ENCODE data around the gene TANGO6.

TANGO6 gene

GRCh38 chr16:68991075-68991474 lies 147.7 kb downstream of the TANGO6 start:
- no peak overlapping the region for H3K4me3 ChIP-seq (ENCODE audit: low read depth, low read length)
- DNase-seq (ENCODE audit: low read depth), result no peak

DNA sequence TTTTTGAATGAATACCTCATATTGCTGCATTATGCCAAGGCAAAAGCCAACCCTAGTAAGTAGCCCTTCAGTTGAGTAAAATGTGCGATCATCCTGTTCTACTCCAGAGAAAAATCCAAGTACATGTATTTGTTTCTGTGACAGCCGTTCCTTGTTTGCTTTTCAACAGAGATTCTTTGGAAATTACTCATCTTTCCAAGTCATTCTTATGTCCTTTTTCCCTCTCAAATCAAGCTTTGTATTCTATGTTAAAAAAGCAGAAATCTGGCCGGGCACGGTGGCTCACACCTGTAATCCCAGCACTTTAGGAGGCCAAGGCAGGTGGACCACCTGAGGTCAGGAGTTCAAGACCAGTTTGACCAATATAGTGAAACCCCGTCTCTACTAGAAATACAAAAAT lies 149.2 kb downstream of the TANGO6 start:
- DNase-seq (ENCODE audit: low read depth), result no peak
- no peak overlapping the region for H3K4me3 ChIP-seq (ENCODE audit: low read depth, low read length)

- no peak overlapping the region for H3K4me3 ChIP-seq (ENCODE audit: low read depth, low read length)
- no peak for DNase-seq (ENCODE audit: low read depth)
These were observed 150.1 kb downstream of the TANGO6 start for GRCh38 chr16:68993456-68993855.

DNA sequence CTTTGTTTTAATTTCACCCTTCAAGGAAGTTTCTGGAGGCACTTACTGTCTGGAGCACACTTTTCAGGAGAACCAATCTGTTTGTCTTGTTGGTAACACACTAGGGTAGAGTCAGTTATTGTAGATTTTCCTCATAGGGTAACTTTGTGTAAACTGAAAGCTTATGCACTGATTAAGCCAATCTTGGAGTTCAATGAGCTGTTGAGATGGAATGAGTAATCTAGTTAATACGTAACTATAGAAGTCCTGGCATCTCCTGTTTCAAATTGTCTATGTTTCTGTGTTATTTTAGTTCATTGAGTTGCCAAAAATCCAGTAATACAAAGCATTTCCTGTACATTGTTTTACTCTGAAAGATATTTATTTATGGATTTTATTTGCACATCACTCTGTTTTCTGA lies 150.6 kb downstream of the TANGO6 start:
- DNase-seq (ENCODE audit: low read depth), result peak; percentile 72
- no peak overlapping the region for H3K4me3 ChIP-seq (ENCODE audit: low read depth, low read length)

DNA sequence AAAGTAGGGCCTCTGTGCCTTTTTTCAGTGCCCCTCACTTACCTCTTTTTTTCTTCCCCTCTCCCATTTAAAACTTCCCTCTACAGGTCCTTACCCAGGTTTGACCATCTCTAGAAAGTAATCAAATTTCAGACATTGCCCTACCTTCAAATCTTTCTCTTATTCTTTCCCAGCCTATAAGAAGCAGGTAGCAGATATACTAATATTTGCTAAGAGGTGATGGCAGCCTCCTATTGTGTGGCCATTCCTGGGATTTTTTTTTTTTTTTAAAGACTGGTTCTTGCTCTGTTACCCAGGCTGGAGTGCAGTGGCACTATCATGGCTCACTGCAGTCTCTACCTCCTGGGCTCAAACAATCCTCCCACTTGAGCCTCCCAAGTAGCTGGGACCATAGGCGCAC lies 151.0 kb downstream of the TANGO6 start:
- no peak for DNase-seq (ENCODE audit: low read depth)
- H3K4me3 ChIP-seq (ENCODE audit: low read depth, low read length), result no peak overlapping the region

GRCh38 chr16:68995011-68995504 lies 151.7 kb downstream of the TANGO6 start:
- no peak for DNase-seq (ENCODE audit: low read depth)
- H3K4me3 ChIP-seq (ENCODE audit: low read depth, low read length), result no peak overlapping the region

DNA sequence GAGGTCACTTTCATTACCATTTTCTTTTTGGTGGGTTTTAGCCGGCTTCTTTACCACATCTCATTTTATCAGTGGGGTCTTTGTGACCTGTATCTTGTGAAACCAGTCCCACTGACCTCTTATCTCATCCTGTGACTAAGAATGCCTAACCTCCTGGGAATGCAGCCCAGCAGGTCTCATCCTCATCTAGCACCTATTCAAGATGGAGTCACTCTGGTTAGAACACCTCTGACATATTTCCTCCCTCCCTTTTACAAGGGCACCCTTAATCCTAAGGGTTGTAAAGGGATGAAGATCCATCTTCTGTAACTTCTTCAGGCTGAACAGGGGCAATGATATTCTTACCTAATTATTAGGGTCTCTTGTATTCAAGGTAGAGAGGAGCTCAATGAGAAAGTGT lies 154.2 kb downstream of the TANGO6 start:
- DNase-seq (ENCODE audit: low read depth), result no peak
- no peak overlapping the region for H3K4me3 ChIP-seq (ENCODE audit: low read depth, low read length)

DNA sequence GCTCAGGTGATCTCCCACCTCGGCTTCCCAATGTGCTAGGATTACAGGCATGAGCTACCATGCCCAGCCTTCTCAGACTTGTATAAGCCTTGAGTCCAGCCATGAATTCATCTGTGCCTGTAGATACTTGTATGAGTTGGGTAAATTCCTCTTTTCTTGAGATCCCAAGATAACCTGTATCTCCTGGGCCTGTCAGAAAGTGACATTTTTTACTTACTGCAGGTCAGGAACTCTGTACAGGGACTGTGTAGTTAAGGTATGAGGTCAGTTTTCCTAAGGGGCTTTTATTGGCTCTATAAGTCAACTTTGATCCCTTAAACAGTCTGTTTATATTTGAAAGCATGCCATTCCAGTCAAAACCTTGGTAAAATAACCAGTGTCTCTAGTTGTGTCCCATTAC lies 155.8 kb downstream of the TANGO6 start:
- no peak for DNase-seq (ENCODE audit: low read depth)
- H3K4me3 ChIP-seq (ENCODE audit: low read depth, low read length), result no peak overlapping the region

GRCh38 chr16:69003500-69003899 lies 160.2 kb downstream of the TANGO6 start:
- no peak for DNase-seq (ENCODE audit: low read depth)
- no peak overlapping the region for H3K4me3 ChIP-seq (ENCODE audit: low read depth, low read length)

- no peak overlapping the region for H3K4me3 ChIP-seq (ENCODE audit: low read depth, low read length)
- no peak for DNase-seq (ENCODE audit: low read depth)
These were observed 162.5 kb downstream of the TANGO6 start for GRCh38 chr16:69005641-69006355.

DNA sequence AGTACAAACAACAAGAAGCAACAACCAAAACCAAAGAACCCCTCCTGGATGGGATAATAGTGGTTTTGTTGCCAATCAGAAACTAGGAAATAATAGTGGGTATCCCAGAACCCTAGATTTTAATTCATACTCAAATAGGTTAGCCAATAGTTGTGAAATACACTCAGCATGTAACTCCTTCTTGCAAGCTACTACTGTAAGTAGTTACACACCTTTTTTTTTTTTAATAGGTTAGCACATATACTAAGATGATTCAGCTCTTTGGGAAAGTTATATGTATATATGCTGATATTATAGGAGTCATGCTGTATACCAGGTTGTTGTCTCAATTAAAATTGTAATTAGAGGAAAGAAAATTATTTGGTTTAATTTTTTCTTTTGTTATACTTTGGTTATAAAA lies 169.6 kb downstream of the TANGO6 start:
- no peak for DNase-seq (ENCODE audit: low read depth)
- no peak overlapping the region for H3K4me3 ChIP-seq (ENCODE audit: low read depth, low read length)

GRCh38 chr16:69013991-69014390 lies 170.7 kb downstream of the TANGO6 start:
- no peak overlapping the region for H3K4me3 ChIP-seq (ENCODE audit: low read depth, low read length)
- no peak for DNase-seq (ENCODE audit: low read depth)

GRCh38 chr16:69014811-69015210 lies 171.5 kb downstream of the TANGO6 start:
- DNase-seq (ENCODE audit: low read depth), result no peak
- H3K4me3 ChIP-seq (ENCODE audit: low read depth, low read length), result no peak overlapping the region

DNA sequence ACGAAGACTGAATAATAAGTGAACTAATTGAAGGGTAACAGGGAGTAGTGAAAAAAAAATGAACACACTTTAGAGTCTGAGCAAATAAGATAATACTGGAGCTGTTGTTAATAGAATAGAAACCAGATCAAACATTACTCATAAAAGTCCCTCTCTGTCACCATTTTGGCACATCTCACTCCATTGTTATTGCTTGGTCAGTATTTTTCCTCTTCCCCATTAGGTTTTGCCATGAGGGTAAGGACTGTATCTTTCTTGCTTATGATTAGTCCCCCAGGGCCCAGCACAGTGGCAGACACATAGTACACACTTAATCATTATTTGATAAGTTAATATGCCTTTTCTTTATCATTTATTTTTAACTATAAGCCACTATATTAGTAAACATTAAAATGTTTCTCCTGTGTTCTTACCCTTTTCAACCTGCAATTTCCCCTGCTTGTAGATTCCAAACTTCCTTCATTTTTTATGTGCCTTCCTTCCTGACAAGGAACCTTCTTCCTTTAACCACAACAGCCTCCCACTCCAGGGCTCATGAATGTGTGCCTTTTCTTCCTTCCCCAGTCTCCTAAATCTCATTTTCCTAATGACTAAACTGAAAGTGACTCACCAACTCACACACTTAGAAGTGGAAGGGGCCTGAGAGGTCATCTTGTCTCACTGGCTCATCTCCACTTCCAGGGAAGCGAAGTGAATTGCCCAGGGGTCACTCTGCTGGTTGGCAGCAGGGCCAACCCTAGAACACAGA lies 173.9 kb downstream of the TANGO6 start:
- DNase-seq (ENCODE audit: low read depth), result no peak
- H3K4me3 ChIP-seq (ENCODE audit: low read depth, low read length), result no peak overlapping the region

GRCh38 chr16:69019811-69020210 lies 176.5 kb downstream of the TANGO6 start:
- no peak for DNase-seq (ENCODE audit: low read depth)

DNA sequence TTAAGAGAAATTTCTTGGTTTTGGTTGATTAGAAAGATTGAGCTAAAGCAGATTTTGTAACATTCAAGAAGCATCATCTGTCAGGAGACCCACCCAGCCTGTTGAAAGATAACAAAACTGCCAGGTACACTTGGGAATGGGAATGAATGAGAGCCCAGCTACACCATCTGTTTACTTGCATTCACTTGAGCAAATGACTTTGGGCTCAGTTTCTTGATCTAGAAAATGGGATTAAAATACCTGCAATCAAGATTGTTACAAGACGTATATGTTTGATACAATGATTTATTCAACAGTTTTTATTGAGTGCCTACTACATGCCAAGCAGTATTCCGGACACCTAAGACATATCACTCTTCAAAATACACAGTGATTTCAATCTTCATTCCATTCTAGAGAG lies 185.8 kb downstream of the TANGO6 start:
- no peak overlapping the region for H3K4me3 ChIP-seq (ENCODE audit: low read depth, low read length)
- no peak for DNase-seq (ENCODE audit: low read depth)

More at GRCh38 chr16:69019811-69020210, 176.5 kb downstream of the TANGO6 start:
- no peak overlapping the region for H3K4me3 ChIP-seq (ENCODE audit: low read depth, low read length)

DNA sequence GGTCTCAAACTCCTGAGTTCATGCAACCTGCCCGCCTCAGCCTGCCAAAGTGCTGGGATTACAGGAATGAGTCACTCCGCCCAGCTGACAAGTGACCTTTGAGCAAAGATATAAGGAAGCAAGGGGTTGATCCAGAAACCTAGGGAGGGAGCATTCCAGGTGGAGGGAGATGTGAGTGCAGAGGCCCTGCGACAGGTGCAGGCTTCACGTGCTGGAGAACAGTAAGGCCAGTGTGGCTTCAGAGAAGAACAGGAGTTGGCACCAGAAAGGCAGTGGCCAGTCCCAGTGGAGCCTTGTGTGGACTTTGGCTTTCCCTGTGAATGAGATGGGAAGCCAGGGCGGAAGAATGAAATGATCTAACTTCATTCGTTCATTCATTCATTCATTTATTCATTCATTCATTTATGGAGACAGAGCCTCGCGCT lies 188.6 kb downstream of the TANGO6 start:
- H3K4me3 ChIP-seq (ENCODE audit: low read depth, low read length), result no peak overlapping the region
- no peak for DNase-seq (ENCODE audit: low read depth)

GRCh38 chr16:69033151-69033949 lies 190.0 kb downstream of the TANGO6 start:
- no peak overlapping the region for H3K4me3 ChIP-seq (ENCODE audit: low read depth, low read length)
- DNase-seq (ENCODE audit: low read depth), result no peak

GRCh38 chr16:69035375-69035774 lies 192.0 kb downstream of the TANGO6 start:
- no peak for DNase-seq (ENCODE audit: low read depth)
- H3K4me3 ChIP-seq (ENCODE audit: low read depth, low read length), result no peak overlapping the region
